Measurements from ENCODE around the gene RTN4IP1. TPM values are rescaled to one million over a fixed set of nuclear protein-coding genes. Genes with fewer than 3 reads are reported as not detected.
"Not testable (repeated sequence)": the region's sequence is repeated elsewhere in the genome, so short reads cannot be mapped to it uniquely, and the experiment has no call there.

RTN4IP1 gene
- total RNA-seq, 2 experiments from 2014 or later = 8.4 to 9.6 TPM

DNA sequence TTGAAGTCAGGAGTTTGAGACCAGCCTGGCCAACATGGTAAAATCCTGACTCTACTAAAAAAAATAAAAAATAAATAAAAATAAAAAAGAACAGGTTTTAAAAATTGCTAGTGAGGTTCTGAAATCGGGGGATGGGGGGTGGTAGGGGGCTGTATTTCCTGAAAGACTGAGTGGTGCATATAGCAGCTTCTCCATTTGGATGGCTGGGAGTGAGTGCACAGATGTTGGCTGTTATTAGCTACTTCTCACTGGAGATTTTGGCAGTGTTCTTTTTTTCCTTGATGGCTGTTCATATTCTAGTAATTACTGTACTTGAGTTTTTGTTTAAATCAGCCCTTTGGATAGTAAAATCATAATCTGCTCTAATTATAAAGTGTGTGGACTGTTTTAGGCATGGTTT, 79.8 kb downstream of the RTN4IP1 start:
- TF ChIP-seq, protein P1, sequence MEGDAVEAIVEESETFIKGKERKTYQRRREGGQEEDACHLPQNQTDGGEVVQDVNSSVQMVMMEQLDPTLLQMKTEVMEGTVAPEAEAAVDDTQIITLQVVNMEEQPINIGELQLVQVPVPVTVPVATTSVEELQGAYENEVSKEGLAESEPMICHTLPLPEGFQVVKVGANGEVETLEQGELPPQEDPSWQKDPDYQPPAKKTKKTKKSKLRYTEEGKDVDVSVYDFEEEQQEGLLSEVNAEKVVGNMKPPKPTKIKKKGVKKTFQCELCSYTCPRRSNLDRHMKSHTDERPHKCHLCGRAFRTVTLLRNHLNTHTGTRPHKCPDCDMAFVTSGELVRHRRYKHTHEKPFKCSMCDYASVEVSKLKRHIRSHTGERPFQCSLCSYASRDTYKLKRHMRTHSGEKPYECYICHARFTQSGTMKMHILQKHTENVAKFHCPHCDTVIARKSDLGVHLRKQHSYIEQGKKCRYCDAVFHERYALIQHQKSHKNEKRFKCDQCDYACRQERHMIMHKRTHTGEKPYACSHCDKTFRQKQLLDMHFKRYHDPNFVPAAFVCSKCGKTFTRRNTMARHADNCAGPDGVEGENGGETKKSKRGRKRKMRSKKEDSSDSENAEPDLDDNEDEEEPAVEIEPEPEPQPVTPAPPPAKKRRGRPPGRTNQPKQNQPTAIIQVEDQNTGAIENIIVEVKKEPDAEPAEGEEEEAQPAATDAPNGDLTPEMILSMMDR (IDR thresholded peaks at IDR 0.05) = no peak
- DNase-seq (no peak), ATAC-seq (no peak)
- Mint-ChIP-seq H3K4me3 (no peak overlapping the region), H3K36me3 (ENCODE audit: low read depth) (peaks cover 67% of the 10 kb centered on the region), H3K9me3 (peaks cover 3% of the 10 kb centered on the region), H3K27ac (peak overlapping the region; percentile 28), H3K27me3 (no peaks in the 10 kb centered on the region), H3K4me1 (ENCODE audit: low read depth) (peaks cover 46% of the 10 kb centered on the region)
- ChIA-PET POLR2A (no interaction called here), CTCF (interaction anchor here (0.7 kb wide), 1 partner anchor 37 kb away, joined by 3 read pairs; no protein-coding TSS in a partner anchor)
- intact Hi-C loops (cut with micrococcal nuclease) = no loop called here

DNA sequence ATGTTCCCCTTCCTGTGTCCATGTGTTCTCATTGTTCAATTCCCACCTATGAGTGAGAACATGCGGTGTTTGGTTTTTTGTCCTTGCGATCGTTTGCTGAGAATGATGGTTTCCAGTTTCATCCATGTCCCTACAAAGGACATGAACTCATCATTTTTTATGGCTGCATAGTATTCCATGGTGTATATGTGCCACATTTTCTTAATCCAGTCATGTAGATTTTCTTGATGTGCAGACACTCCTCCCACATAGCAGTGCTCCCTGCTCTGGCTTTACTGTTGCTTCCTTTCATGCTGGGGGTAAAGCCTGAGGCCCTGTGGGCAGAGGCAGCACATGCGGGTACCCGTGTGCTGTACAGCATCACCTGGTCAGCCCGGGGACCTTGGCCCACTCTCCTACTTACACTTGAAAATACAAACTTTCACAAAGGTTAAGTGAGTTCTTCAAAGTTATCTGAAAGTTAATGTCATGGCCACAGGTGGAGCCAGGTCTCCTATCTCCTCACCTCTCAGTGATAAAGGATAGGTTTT, 80.3 kb downstream of the RTN4IP1 start:
- H3K27ac Mint-ChIP-seq; intact Hi-C loops (cut with micrococcal nuclease); H3K27me3 Mint-ChIP-seq; ATAC-seq; H3K9me3 Mint-ChIP-seq; POLR2A ChIA-PET; DNase-seq; H3K4me3 Mint-ChIP-seq: not testable (repeated sequence)
- CTCF ChIA-PET = interaction anchor here (0.6 to 0.7 kb wide), 2 partner anchors 37 to 210 kb away, joined by 3 read pairs; no protein-coding TSS in a partner anchor
- peaks cover 67% of the 10 kb centered on the region for H3K36me3 Mint-ChIP-seq (ENCODE audit: low read depth)
- H3K4me1 Mint-ChIP-seq (ENCODE audit: low read depth) = peaks cover 46% of the 10 kb centered on the region

DNA sequence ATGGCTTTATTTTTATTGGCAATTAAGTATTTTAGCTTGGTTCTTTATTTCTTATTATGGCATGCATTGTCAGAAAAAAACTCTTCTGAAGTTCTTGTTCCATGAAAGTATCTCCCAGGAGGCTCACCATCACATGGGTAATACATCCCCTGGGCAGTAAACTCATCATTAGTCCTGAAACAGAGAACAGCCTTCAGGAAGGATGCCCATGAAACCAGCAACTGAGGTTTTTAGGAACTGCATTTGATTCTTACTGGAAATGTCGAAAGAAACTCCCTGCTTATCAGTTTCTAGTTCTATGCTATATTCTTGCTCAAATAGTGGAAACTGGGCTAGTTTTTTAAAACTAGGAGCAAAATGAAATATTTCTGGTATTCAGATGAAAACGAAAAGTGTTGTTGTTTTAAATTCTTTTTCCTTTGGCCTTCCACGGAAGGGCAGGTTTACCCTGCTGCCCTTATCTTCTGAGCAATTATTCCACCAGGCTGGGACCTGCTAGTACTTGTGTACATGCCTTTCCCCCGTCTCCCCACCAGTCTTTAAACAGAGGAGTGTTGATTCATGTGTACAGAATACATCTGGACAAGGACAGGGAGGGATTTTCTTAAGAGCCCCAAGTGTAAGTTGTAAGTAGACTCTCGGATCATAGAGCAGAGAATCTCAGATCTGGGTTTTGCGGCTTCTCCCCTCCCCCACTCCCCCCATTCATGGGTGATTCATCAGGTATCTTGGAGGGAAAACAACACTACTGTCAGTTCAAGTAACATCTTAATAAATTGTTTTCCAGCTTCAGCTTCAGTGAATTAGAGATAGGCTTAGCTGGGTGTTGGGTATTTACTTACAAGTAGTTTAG, 81.5 kb downstream of the RTN4IP1 start:
- peak overlapping the region; percentile 67 for H3K27ac Mint-ChIP-seq
- peaks cover 61% of the 10 kb centered on the region for H3K36me3 Mint-ChIP-seq (ENCODE audit: low read depth)
- ChIA-PET POLR2A (interaction anchor here (2.6 kb wide), 1 partner anchor 28 kb away, joined by 8 read pairs; no protein-coding TSS in a partner anchor), CTCF (interaction anchor here (0.6 to 2.2 kb wide), 4 partner anchors 11 to 209 kb away, joined by 3 to 9 read pairs (median 3); no protein-coding TSS in a partner anchor)
- peaks cover 3% of the 10 kb centered on the region for H3K9me3 Mint-ChIP-seq
- TF ChIP-seq, protein P1 (IDR thresholded peaks at IDR 0.05) = no peak
- H3K4me1 Mint-ChIP-seq (ENCODE audit: low read depth) = peaks cover 34% of the 10 kb centered on the region
- peak; percentile 43 for DNase-seq
- H3K4me3 Mint-ChIP-seq = no peak overlapping the region
- intact Hi-C loops (cut with micrococcal nuclease) = no loop called here
- no peaks in the 10 kb centered on the region for H3K27me3 Mint-ChIP-seq
- peak; percentile 28 for ATAC-seq

DNA sequence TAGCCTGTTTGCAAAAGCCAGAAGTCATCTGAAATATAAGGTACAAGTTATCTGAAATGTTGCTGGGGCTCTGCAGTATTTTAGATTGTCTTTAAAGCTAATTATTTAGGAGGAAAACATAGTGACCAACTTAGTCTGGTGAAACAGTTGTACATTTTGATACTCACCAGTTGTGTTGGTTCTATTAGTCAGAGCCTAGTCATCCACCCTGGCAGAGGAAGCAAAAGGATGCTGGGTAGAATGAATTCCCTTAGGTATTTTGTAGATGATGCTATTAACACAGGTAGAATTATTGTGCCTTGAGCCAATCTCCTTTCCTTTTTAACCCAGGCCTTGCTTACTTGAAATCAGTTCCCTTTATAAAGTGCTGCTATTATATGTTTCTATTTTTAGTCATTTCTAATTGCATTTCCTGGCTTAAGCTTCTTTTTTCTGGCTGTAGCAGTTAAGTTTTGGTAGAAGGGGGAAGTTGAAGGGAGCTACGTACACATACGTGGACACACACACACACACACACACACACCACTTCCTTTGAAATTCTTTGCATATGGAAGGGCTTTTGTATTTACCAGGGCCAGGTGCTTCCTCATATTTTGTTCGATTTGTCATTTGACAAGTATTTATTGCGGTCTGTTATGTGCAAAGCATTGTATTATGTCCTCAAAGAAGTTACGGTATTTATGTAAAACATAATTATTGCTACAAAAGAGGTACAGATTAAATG, 82.4 kb downstream of the RTN4IP1 start:
- Mint-ChIP-seq H3K36me3 (ENCODE audit: low read depth) (peaks cover 58% of the 10 kb centered on the region), H3K4me1 (ENCODE audit: low read depth) (peaks cover 32% of the 10 kb centered on the region), H3K9me3 (peaks cover 3% of the 10 kb centered on the region), H3K27ac (peak overlapping the region; percentile 79), H3K4me3 (no peak overlapping the region), H3K27me3 (no peaks in the 10 kb centered on the region)
- POLR2A ChIA-PET = interaction anchor here (2.6 kb wide), 1 partner anchor 27 kb away, joined by 8 read pairs; no protein-coding TSS in a partner anchor
- CTCF ChIA-PET = interaction anchor here (1.0 to 2.2 kb wide), 3 partner anchors 10 to 19 kb away, joined by 3 to 9 read pairs (median 3); no protein-coding TSS in a partner anchor
- DNase-seq (no peak), ATAC-seq (peak; percentile 81)
- TF ChIP-seq, protein P1 (IDR thresholded peaks at IDR 0.05) = no peak
- intact Hi-C loops (cut with micrococcal nuclease) = no loop called here

DNA sequence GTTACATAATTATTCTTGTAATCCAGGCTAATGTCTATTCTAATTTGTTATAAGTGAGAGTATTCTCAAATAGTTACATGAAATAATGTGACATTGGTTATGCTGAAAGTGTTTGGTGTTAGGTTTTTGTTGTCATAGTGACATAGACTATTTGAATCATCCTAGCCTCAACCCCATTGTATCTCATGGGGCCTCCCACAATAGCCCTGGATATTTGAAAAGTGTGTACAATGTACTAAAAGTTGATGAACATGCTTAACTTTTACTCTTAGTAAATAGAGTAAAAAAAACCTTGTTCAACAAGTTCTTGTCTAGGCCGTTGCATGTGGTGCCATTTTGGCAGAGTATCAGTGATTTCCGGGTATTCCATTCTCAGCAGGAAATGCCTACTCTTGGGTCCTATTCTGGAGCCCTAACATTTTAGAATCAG, 83.0 kb downstream of the RTN4IP1 start:
- DNase-seq = no peak
- H3K27ac Mint-ChIP-seq = peak overlapping the region; percentile 79
- POLR2A ChIA-PET = interaction anchor here (1.7 to 2.6 kb wide), 2 partner anchors 9 to 26 kb away, joined by 7 to 8 read pairs; no protein-coding TSS in a partner anchor
- intact Hi-C loops (cut with micrococcal nuclease) = no loop called here
- CTCF ChIA-PET = interaction anchor here (1.0 to 2.2 kb wide), 3 partner anchors 9 to 37 kb away, joined by 3 to 9 read pairs (median 3); no protein-coding TSS in a partner anchor
- H3K27me3 Mint-ChIP-seq = no peaks in the 10 kb centered on the region
- peaks cover 30% of the 10 kb centered on the region for H3K4me1 Mint-ChIP-seq (ENCODE audit: low read depth)
- H3K36me3 Mint-ChIP-seq (ENCODE audit: low read depth) = peaks cover 52% of the 10 kb centered on the region
- H3K4me3 Mint-ChIP-seq = no peak overlapping the region
- peak; percentile 62 for ATAC-seq
- TF ChIP-seq, protein P1 (IDR thresholded peaks at IDR 0.05) = no peak
- peaks cover 3% of the 10 kb centered on the region for H3K9me3 Mint-ChIP-seq
